ENCODE data around the gene VGLL2. TPM values are rescaled to one million over a fixed set of nuclear protein-coding genes. Genes with fewer than 3 reads are reported as not detected.
"Not testable (repeated sequence)": the region's sequence is repeated elsewhere in the genome, so short reads cannot be mapped to it uniquely, and the experiment has no call there.

The VGLL2 gene, protein sequence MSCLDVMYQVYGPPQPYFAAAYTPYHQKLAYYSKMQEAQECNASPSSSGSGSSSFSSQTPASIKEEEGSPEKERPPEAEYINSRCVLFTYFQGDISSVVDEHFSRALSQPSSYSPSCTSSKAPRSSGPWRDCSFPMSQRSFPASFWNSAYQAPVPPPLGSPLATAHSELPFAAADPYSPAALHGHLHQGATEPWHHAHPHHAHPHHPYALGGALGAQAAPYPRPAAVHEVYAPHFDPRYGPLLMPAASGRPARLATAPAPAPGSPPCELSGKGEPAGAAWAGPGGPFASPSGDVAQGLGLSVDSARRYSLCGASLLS
- not detected for total RNA-seq

DNA sequence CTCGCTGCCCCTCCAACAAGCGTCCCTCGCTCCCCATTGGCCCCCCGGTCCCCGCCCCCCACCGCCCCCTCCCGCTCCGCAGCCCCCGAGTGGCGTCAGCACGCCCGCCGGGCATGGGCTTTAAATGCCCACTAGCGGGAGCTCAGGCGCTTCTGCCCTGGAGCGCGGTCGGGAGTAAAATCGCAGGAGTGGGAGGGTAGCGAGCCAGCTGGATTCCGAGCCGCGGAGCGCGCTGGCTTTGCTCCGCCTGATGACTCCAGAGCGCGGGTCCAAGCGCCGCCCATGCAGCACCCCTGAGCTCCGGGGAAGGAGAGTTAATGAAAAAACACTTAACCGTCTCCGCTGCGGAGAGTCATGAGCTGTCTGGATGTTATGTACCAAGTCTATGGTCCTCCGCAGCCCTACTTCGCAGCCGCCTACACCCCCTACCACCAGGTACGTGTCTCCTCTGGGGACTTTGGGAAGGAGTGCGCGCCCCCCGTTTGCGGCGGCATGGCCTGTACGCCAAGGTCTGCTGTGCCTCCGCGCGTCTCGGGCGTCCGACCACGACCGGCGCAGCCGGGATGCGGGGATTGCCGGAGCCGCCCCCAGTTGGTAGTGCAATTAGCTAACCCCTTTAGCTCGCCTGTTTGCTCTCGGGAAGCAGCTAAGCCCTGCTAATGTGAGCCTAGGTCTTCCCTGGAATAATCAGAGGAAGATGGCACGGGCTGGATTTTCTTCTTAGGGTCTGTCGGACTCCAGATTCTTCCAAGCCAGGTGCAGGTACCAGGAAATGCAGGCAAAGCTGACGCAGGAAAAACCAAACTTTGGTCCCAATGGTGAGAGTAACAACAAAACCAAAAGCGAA lies at the start of gene VGLL2:
Gene VGLL2, plus strand, starts transcription at position 149 of the 847 bp plus-strand sequence. Its CDS starts 206 bp downstream, at position 355.
- H3K4me3 Mint-ChIP-seq = peak within 1 kb of the TSS; percentile 52
- no peaks in the 10 kb centered on the region for H3K9me3 Mint-ChIP-seq (ENCODE audit: low read depth)
- no peaks in the 10 kb centered on the region for H3K36me3 Mint-ChIP-seq
- DNase-seq (no peak), ATAC-seq (peak; percentile 27)
- H3K27me3 Mint-ChIP-seq = peaks cover 92% of the 10 kb centered on the region
- H3K27ac Mint-ChIP-seq = no peak within 1 kb of the TSS
- H3K4me1 Mint-ChIP-seq = peaks cover 16% of the 10 kb centered on the region
- CTCF ChIA-PET = no interaction called here

DNA sequence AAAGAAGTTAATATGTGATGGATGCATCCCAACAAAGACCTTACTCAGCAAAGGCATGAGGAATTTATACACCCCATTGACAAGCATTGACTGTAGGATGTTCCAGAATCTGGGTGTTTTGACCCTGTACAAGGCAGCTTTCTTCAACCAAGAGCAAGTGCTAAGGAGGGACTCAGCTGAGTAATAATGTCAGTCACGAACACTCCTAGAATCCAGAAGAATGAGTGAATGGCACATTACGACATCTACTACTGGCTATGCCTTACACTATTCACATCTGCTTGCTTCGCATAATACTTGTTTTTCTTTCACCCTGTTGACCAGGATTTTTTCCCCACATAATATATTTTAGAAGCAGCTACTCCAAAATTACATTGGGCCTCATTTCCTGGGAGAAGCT lies 42.5 kb upstream of the VGLL2 start:
- no peak for ATAC-seq
- DNase-seq = no peak
- Mint-ChIP-seq H3K4me3 (no peak overlapping the region), H3K4me1 (no peaks in the 10 kb centered on the region), H3K27ac (no peak overlapping the region), H3K27me3 (no peaks in the 10 kb centered on the region), H3K9me3 (ENCODE audit: low read depth) (no peaks in the 10 kb centered on the region), H3K36me3 (no peaks in the 10 kb centered on the region)
- CTCF ChIA-PET = no interaction called here

DNA sequence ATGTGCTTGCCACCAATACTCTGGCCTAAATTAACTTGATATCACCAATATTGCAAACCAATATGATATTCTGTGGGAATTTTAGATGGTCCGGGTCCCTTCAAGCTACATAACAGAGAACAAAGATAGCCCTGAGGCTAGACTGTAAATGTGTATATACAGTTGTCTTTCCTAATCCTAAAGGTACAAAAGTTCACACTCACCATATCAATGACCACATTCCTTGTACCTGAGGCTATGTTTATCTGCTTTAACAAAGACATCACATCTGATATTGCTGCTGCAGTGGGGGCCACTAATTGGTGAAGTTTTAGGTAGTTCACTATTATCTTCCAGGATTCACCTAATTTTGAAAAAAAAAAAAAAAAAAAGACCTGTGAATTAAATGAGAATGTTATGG lies 38.6 kb upstream of the VGLL2 start:
- DNase-seq (no peak), ATAC-seq (no peak)
- Mint-ChIP-seq H3K4me3 (no peak overlapping the region), H3K36me3 (no peaks in the 10 kb centered on the region), H3K4me1 (no peaks in the 10 kb centered on the region), H3K27me3 (no peaks in the 10 kb centered on the region), H3K27ac (no peak overlapping the region), H3K9me3 (ENCODE audit: low read depth) (peaks cover 3% of the 10 kb centered on the region)
- CTCF ChIA-PET = no interaction called here

DNA sequence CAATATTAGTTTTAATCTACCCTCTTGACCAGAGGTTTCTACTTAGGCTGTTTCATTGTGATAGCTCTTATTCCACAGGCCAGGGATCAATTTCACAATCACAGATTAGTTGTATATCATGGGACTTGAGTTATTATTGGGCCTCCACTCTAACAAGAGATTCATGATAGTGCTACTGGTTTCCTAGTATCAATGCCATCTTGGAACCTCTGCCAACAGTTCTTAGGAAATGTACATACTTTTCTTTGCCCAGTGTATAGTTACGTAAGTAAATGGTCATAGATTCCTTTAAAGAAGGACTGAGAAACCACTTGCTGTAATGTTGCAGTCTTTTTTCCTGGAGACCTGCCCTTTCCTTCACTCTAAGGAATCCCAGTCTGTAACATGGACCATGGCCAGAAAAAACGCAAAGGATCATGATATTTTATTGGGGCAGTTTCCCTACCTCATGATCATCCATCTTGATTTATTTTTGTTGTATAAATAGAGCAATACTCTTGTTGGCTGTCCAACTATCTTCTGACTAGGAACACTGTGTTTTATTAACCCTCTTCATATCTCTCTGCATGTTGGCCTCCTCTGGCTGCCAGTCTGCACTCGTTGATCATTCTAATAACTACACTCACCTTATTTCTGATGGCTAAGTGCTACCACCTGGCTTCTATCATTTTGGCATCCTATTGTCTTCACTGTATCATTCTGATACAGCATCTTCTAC lies 38.0 kb upstream of the VGLL2 start:
- no peak overlapping the region for H3K4me3 Mint-ChIP-seq
- no peaks in the 10 kb centered on the region for H3K4me1 Mint-ChIP-seq
- ATAC-seq (no peak), DNase-seq (no peak)
- peaks cover 3% of the 10 kb centered on the region for H3K9me3 Mint-ChIP-seq (ENCODE audit: low read depth)
- no peaks in the 10 kb centered on the region for H3K27me3 Mint-ChIP-seq
- no peak overlapping the region for H3K27ac Mint-ChIP-seq
- CTCF ChIA-PET = no interaction called here
- H3K36me3 Mint-ChIP-seq = no peaks in the 10 kb centered on the region

DNA sequence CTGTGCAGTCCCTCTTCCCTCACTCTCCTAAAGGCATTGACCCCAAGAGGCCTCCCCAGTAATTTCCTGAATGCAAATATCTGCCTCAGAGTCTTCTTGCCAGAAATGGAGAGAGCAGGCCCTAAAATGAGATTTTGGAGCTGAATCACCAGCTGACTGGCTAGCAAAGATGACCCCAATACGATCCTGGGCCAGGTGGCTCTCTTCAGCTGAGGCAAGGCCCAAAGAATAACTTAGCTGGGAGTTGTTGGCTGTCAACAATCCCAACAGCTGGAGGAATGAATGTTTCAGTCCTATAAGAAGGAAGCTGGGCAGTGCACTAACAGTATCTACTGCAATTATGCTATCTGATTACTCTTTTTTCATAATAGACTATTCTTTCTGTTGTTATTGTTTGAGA lies 37.2 kb upstream of the VGLL2 start:
- no peaks in the 10 kb centered on the region for H3K27me3 Mint-ChIP-seq
- DNase-seq (no peak), ATAC-seq (no peak)
- no peaks in the 10 kb centered on the region for H3K36me3 Mint-ChIP-seq
- no peak overlapping the region for H3K27ac Mint-ChIP-seq
- peaks cover 3% of the 10 kb centered on the region for H3K9me3 Mint-ChIP-seq (ENCODE audit: low read depth)
- CTCF ChIA-PET = no interaction called here
- no peak overlapping the region for H3K4me3 Mint-ChIP-seq
- H3K4me1 Mint-ChIP-seq = no peaks in the 10 kb centered on the region

DNA sequence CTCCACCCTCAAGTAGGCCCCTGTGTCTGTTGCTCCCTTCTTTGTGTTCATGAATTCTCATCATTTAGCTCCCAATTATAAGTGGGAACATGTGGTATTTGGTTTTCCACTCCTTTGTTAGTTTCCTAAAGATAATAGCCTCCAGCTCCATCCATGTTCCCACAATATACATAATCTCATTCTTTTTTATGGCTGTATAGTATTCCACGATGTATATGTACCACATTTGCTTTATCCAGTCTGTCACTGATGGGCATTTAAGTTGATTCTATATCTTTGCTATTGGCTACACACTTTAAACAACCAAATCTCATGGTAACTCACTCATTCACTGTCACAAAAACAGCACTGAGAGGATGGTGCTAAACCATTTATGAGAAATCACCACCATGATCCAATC lies 35.5 kb upstream of the VGLL2 start:
- CTCF ChIA-PET = no interaction called here
- Mint-ChIP-seq H3K4me1 (no peaks in the 10 kb centered on the region), H3K27ac (no peak overlapping the region), H3K27me3 (no peaks in the 10 kb centered on the region), H3K36me3 (no peaks in the 10 kb centered on the region), H3K9me3 (ENCODE audit: low read depth) (peaks cover 3% of the 10 kb centered on the region), H3K4me3 (no peak overlapping the region)
- ATAC-seq (no peak), DNase-seq (no peak)

DNA sequence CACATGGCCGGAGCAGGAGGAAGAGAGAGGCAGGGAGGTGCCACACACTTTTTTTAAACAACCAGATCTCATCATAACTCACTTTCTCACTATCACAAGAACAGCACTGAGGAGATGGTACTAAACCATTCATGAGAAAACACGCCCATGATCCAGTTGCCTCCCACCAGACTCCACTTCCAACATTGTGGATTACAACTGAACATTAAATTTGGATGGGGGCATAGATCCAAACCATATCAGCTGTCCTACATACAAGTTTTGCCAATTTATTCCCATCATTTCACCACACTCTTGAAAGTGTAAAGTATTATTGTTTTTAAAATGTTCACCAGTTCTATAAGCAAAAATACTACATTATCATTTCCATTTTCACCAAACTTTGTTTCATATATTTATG lies 33.9 kb upstream of the VGLL2 start:
- peaks cover 3% of the 10 kb centered on the region for H3K9me3 Mint-ChIP-seq (ENCODE audit: low read depth)
- H3K27ac Mint-ChIP-seq = no peak overlapping the region
- H3K27me3 Mint-ChIP-seq = no peaks in the 10 kb centered on the region

DNA sequence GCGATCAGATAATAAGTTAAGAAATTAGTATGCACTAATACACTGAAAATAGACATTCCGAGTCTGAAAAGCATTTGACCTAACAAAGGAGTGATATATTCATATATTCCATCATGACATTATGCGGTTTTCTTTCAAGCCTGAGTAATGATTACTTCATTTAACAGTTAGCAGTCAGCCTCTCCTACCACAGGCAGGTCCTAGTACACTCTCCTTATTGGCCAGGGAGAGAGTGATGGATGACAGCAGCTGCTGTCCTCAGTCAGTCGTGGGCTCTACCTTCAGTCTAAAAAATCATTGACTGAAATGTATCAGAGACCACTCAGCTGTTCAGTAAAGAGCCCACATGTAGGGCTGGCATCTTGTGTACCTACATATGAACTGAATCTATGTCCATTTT lies 33.2 kb upstream of the VGLL2 start:
- no peak overlapping the region for H3K4me3 Mint-ChIP-seq
- ATAC-seq = no peak
- CTCF ChIA-PET = no interaction called here

More for the DNA sequence above, 33.9 kb upstream of the VGLL2 start:
- CTCF ChIA-PET = no interaction called here
- Mint-ChIP-seq H3K36me3 (no peaks in the 10 kb centered on the region), H3K4me1 (no peaks in the 10 kb centered on the region), H3K4me3 (no peak overlapping the region)
- ATAC-seq (no peak), DNase-seq (no peak)

DNA sequence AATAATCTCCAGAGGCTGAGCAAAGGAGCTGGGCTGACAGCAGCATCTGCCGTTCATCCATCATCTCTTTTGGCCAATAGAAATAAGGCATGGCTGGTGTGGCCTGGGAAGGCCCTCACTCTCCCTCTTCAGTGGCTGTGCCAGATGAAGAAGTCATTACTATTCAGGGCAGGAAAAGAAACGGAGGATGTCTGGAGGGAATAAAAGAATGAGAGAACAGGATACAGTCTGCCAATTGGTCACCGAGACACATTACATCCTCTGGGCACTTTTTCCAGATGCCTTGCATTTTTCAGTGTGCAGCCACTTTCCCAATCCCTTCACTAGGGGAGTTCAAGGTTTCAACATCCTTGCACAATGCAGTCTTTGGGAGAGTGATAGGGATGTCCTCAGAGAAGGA lies 32.2 kb upstream of the VGLL2 start:
- H3K27ac Mint-ChIP-seq = no peak overlapping the region
- no peaks in the 10 kb centered on the region for H3K36me3 Mint-ChIP-seq
- H3K9me3 Mint-ChIP-seq (ENCODE audit: low read depth) = peaks cover 3% of the 10 kb centered on the region
- ATAC-seq (no peak), DNase-seq (no peak)
- H3K4me1 Mint-ChIP-seq = peaks cover 3% of the 10 kb centered on the region
- no peaks in the 10 kb centered on the region for H3K27me3 Mint-ChIP-seq
- no peak overlapping the region for H3K4me3 Mint-ChIP-seq
- CTCF ChIA-PET = no interaction called here

More for the DNA sequence above, 33.2 kb upstream of the VGLL2 start:
- Mint-ChIP-seq H3K27me3 (no peaks in the 10 kb centered on the region), H3K27ac (no peak overlapping the region), H3K9me3 (ENCODE audit: low read depth) (peaks cover 3% of the 10 kb centered on the region), H3K36me3 (no peaks in the 10 kb centered on the region), H3K4me1 (no peaks in the 10 kb centered on the region)
- no peak for DNase-seq

DNA sequence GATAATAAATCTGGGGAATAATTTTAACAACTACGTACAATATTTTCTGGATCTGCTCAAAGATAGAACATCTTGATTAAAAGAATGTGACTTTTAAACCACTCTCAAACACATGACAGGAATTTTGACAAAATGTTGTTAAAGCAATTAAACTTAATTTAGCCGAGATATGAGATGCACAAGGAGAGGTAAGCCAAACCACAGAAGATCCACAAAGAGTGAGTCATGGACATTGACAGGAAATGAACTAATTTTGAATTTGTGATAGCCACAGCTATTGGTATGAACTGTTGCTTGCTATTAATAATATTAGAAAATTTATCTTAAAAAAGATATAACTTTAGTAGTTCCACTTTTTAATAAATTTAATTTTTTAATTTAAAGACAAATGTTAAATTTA lies 27.8 kb upstream of the VGLL2 start:
- ATAC-seq = no peak
- DNase-seq = no peak
- Mint-ChIP-seq H3K4me3 (no peak overlapping the region), H3K27ac (no peak overlapping the region), H3K9me3 (ENCODE audit: low read depth) (no peaks in the 10 kb centered on the region), H3K27me3 (no peaks in the 10 kb centered on the region), H3K4me1 (peaks cover 3% of the 10 kb centered on the region), H3K36me3 (no peaks in the 10 kb centered on the region)
- CTCF ChIA-PET = no interaction called here

DNA sequence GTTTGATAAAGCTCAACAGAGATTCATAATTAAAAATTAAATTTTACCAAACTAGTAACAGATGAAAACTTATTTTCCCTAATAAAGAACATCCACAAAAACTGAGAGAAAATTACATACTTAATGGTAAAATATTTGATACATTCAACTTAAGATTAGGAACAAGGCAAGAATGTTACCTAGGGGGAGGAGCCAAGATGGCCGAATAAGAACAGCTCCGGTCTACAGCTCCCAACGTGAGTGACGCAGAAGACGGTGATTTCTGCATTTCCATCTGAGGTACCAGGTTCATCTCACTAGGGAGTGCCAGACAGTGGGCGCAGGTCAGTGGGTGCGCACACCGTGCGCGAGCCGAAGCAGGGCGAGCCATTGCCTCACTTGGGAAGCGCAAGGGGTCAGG lies 20.8 kb upstream of the VGLL2 start:
- H3K9me3 Mint-ChIP-seq (ENCODE audit: low read depth); H3K27ac Mint-ChIP-seq; CTCF ChIA-PET; H3K4me1 Mint-ChIP-seq; H3K4me3 Mint-ChIP-seq; DNase-seq; H3K27me3 Mint-ChIP-seq; H3K36me3 Mint-ChIP-seq; ATAC-seq: not testable (repeated sequence)

DNA sequence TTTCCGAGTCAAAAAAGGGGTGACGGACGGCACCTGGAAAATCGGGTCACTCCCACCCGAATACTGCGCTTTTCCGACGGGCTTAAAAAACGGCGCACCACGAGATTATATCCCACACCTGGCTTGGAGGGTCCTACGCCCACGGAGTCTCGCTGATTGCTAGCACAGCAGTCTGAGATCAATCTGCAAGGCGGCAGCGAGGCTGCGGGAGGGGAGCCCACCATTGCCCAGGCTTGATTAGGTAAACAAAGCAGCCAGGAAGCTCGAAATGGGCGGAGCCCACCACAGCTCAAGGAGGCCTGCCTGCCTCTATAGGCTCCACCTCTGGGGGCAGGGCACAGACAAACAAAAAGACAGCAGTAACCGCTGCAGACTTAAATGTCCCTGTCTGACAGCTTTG lies 20.4 kb upstream of the VGLL2 start:
- H3K27ac Mint-ChIP-seq; H3K9me3 Mint-ChIP-seq (ENCODE audit: low read depth); H3K36me3 Mint-ChIP-seq; H3K4me1 Mint-ChIP-seq; H3K27me3 Mint-ChIP-seq; CTCF ChIA-PET; DNase-seq; H3K4me3 Mint-ChIP-seq; ATAC-seq: not testable (repeated sequence)

DNA sequence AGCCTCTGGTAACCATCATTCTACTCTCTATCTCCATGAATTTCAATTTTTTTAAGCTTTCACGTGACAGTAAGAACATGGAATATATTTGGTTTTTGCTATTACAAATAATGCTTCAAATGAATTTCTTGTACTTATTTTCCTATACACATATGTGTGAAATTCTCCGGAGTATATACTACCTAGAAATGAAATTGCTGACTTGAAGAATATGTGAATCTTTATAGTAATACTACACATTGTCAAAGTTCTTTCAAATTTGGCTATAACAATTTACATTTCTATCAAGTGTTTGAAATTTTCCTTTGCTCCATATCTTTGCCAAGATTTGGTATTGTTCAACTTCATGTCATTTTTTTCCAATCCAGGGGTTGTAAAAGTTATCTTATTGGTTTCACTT lies 11.6 kb upstream of the VGLL2 start:
- DNase-seq (no peak), ATAC-seq (no peak)
- Mint-ChIP-seq H3K36me3 (no peaks in the 10 kb centered on the region), H3K27me3 (no peaks in the 10 kb centered on the region), H3K4me1 (no peaks in the 10 kb centered on the region), H3K4me3 (no peak overlapping the region), H3K9me3 (ENCODE audit: low read depth) (no peaks in the 10 kb centered on the region), H3K27ac (no peak overlapping the region)
- CTCF ChIA-PET = no interaction called here

DNA sequence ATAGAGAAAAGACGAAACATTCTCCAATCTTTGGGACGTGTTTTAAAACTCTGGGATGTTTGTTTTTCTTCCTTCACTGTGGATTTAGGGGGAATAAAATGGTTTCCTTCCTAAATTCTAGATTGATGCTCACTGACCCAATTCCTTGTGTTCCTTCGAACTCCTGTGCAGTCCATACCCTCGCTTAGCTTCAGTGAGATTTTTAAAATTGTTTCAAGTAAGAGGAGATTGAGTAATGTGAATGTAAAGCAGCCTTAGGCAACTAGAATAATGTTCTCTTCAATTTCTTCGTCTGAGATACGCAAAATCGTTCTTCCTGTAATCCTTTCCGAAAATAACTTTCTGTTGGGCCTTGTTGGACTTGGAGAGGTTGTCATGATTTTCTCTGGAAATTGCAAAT lies 2.6 kb upstream of the VGLL2 start:
- Mint-ChIP-seq H3K4me1 (peaks cover 13% of the 10 kb centered on the region), H3K27me3 (peaks cover 72% of the 10 kb centered on the region), H3K9me3 (ENCODE audit: low read depth) (no peaks in the 10 kb centered on the region), H3K27ac (no peak overlapping the region), H3K4me3 (no peak overlapping the region), H3K36me3 (no peaks in the 10 kb centered on the region)
- DNase-seq (no peak), ATAC-seq (no peak)
- CTCF ChIA-PET = no interaction called here
